Fibroblast of skin of abdomen (primary cell): ENCODE results near the gene KIF3B.
"Not testable (repeated sequence)": the region's sequence is repeated elsewhere in the genome, so short reads cannot be mapped to it uniquely, and the experiment has no call there.

Experiments
- DNase-seq: peaks from one replicate; pipeline ENCODE4 v3.0.0-alpha.2; 2013

KIF3B gene

DNA sequence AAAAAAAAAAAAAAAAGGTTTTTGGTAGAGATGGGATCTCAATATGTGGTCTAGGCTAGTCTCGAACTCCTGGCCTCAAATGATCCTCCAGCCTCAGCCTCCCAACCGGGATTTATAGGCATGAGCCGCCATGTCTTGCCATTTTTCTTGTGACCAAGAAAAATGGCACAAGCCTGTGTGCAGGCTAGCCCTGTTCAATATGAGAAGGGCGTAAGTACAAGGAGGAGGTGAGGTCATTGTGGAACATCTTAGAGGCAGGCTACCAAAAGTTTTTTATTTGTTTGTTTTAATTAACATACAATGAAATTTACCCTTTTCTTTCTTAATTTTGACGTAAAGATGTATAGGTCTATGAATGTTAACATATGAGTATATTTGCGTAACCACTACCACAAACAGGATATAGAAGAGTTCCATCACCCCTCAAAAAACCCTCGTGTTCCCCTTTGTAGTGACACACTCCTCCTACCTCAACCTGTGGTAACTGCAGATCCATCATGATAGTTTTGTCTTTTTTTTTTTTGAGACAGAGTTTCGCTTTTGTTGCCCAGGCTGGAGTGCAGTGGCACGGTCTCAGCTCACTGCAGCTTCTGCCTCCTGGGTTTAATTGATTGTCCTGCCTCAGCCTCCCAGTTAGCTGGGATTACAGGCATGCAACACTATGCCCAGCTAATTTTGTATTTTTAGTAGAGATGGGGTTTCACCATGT, 28.3 kb upstream of the KIF3B start:
- DNase-seq, result no peak

DNA sequence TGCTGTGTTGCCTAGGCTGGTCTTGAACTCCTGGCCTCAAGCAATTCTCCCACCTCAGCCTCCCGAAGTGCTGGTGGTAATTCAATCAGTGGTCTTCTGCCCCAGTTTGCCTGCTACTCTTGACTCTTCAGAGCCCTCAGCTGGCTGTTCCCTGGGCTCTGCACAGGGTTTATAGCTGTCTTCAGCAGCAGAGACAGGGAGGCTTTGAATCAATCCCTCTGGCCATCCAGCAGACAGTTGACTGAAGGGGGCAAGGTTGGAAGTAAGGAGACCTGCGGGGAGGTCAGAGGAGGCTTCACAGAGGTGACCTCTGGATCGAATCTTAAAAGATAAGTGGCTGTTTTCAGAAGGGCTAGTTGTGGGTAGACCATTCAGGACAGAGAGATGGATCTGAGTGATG, 26.0 kb upstream of the KIF3B start:
- DNase-seq, result no peak

DNA sequence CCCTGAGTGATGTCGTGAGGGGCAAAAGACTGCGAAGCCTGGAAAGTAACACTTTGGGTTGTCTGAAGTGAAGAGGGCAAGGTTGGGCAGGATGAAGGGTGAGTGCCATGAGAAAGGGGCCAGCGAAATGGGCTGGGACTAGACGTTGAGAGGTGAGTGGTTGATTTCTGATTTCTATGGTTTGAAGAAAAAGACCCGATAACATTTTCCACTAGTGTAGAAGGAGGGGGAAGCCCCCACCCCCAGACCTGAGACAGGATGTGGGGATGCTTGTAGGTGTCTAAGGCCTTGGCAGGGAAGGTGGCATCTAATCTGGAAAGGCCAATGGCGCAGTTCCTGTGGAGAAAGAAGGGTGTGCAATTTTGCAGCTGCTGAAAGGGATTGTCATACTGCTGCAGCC, 25.3 kb upstream of the KIF3B start:
- no peak for DNase-seq

DNA sequence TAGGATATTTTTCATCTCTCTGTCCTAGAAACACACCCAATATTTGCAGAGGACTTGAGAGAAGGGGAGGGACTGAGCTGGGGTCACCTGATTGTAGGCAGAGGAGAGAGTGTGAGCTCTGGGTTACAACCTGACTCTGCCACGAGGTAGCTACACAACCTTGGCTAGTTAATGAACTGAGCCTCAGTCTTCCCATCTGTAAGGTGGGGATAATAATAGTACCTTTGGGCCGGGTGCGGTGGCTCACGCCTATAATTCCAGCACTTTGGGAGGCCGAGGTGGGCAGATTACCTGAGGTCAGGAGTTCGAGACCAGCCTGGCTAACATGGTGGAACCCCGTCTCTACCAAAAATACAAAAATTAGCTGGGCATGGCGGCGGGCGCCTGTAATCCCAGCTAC, 16.5 kb upstream of the KIF3B start:
- not testable (repeated sequence) for DNase-seq

DNA sequence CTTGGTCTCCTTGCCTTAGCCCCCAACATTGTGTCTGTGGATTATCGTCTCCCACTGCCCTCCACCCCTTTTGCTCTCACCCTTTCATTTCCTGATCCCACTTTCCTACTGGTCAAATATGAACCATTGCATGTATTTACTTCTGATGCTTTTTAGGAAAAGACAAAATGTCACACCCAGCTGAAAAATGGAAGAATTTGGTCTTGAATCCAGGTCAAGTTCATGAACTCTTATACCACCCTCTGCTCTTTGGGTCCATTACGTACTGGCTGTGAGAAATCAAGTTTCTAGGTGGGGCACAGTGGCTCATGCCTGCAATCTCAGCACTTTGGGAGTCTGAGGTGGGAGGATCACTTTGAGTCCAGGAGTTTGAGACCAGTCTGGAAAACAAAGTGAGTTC, 15.8 kb upstream of the KIF3B start:
- no peak for DNase-seq

DNA sequence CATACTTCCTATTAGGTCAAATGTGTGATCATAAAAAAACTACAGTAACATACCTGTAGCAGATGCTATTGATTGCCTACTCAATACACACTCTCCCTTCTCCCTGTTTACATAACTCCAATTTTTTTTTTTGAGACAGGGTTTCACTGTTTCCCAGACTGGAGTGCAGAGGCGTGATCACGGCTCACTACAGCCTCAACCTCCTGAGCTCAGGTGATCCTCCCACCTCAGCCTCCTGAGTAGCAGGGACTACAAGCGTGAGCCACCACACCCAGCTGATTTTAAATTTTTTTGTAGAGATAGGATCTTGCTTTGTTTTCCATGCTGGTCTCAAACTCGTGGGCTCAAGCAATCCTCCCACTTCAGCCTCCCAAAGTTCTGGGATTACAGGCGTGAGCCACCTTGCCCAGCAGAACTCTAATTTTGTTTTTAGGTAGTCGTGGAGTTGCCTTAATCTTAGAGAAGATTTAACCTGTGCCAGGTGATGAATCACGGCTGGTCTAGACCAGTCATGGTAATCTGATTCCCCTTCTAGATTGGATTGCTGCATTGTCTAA, 14.0 kb upstream of the KIF3B start:
- no peak for DNase-seq

DNA sequence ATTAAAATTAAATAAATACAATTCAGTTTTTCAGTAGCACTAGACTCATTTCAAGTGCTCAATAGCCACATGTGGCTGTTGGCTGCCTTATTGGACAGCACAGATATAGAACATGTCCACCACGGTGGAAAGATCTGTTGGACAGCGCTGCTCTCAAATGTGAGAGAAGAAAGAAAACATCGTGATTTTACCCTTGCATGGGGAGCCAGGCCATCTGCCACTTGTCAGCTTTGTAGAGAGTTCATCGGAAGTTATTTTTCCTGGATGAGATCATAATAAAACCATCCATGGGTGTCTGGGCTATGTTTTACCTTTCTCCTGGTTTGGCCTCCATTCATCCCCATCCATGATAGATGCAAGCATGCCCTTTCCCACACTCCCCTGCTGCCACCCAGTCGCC, 5.8 kb upstream of the KIF3B start:
- no peak for DNase-seq

DNA sequence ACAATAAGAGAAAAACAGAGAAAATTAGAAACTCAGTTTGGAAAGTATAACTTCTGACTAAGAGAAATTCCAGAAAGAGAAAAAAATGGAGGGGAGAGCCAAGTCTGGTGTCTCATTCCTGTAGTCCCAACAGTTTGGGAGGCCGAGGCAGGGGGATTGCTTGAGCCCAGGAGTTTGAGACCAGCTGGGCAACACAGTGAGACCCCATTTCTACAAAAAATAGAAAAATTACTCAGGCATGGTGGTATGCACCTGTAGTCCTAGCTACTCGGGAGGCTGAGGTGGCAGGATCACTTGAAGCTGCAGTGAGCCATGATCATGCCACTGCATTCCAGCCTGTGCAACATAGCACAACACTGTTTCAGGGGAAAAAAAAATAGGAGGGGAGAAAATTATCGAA, 3.1 kb upstream of the KIF3B start:
- no peak for DNase-seq

DNA sequence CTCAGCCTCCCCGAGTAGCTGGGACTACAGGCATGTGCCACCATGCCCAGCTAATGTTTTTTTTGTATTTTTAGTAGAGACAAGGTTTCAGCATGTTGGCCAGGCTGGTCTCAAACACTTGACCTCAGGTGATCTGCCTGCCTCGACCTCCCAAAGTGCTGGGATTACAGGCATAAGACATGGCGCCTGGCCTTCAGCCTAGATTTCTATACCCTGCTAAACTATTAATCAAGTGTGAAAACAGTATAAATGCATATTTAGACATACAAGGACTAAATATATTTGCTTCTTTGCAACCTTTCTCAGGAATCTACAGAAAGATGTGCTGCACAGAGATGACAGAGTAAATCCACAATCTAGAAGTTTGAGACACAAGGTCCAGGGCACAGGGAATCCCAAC, 2.3 kb upstream of the KIF3B start:
- DNase-seq, result not testable (repeated sequence)

DNA sequence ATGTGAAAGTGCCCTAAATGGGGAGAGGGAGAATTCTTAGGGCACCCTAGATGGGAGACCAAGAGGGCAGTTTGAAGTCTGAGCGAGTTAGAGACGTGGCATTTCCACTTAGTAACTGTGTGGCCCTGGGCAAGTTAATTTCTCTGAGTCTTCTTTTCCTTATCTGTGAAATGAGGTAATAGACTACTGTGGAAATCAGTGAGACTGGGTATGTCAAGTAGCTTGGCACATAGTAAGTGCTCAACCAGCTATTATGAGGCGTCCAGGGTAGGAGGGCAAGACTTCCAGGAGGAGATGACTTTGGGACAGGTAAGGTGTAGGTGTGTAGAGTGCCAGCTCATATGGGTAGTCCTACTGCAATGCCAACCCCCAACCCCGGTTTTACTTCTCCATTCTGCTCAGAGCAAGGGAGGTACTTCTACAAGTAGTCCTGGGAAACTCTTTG, 770 bp downstream of the KIF3B start:
- DNase-seq, result no peak

DNA sequence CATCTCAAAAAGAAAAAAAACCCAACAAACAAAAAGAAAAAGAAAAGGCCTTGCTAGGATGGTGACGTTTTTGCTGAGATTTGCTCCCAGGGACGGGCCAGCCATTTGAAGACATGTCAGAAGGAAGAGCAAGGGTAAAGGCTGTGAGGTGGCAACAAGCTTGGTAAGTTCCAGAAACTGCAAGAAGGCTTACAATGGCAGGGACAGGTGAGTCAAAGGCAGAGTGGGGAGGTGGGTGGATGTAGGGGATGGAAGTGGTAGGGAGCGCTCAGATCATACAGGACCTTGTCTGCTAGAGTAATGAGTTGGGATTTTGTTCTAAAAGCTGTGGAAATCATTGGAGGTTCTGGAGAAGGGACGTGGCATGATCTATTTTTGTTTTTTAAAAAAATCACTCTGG, 4.3 kb downstream of the KIF3B start:
- no peak for DNase-seq

DNA sequence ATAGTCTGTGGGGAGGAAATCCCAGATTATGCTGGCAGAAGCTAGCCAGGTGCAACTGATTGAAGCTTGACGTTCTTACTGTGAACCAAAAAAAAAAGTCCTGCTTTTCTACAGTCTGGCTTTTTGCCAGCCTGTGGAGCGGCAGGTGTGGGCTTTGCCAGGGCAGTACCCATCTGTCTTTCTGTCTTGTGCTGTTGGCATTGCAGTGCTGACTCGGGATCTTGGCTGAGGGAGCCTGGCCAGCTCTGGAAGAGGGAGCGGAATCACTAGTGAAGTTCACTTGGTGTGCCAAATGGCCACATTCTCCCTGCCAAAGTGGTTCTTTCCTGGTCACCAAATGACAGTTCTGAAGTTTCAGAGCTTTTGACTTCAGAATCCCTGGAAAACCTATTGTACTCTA, 5.0 kb downstream of the KIF3B start:
- DNase-seq, result no peak

DNA sequence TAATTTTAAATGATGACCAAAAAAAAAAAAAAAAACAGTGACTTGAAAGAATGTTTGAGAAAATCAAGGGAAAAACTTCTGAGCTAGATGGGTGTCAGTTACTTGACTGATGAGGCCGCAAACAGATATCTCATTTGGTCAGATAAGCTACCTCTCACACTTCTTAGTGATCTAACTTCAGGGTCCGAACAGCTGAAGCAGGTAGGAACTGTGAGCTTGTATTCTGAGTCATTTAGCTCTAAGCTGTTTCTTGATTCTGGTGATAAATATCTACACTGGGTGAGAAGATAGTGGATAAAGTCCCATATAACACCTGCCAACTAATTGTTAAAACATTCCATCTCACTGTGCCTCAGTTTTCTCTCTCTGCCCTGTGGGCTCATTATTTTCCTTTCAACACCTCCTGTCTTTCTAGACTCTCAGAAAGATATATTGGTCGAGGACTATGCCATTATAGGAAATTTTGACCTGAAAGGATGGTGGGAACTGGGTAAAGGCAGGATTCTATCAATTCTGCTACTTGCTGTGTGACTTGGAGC, 7.7 kb downstream of the KIF3B start:
- no peak for DNase-seq

DNA sequence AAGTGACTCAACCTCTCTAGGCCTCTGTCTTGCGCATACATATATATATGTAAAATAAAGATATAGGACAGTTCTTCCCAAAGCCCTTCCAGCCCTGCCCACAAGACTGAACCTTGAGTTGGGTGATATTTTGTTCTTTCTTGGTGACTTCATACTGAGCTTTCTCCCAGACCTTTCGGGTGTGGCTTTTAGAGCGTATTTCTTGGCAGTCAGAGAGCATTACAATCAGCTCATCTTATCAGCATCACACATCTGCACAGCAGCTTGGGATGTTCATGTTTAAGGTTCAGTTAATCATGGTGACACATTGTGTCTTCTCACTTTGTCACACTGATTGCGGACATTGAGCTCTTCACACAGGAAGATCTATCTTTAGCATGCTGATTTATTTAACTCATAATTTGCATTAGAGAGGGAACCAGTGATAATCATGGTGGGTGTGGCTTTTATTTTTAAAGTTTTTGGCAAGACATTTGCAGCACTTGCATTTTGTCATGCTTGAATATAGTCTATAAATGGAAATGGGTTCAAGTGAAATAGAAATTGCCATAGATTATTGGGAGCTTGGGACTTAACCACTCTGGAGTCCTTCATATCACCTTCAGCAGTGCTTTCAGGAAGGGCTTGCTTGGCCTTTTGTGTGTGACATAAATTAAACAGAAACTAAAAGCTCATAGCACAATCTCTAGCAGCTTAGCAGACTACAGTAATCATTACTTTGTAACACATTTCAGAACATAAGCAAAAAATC, 8.3 kb downstream of the KIF3B start:
- DNase-seq, result no peak

DNA sequence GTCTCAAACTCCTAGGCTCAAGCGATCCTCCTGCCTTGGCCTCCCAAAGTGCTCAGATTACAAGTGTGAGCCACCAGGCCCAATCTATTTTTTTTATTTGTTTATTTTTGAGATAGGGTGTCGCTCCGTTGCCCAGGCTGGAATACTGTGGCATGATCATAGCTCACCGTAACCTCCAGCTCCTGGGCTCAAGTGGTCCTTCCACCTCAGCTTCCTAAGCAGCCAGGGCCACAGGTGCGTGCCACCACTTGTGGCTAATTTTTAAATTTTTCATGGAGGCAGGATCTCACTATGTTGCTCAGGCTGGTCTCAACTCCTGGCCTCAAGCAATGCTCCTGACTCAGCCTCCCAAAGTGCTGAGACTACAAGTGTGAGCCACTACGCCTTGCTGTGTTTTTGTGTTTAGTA, 9.8 kb downstream of the KIF3B start:
- DNase-seq, result no peak

DNA sequence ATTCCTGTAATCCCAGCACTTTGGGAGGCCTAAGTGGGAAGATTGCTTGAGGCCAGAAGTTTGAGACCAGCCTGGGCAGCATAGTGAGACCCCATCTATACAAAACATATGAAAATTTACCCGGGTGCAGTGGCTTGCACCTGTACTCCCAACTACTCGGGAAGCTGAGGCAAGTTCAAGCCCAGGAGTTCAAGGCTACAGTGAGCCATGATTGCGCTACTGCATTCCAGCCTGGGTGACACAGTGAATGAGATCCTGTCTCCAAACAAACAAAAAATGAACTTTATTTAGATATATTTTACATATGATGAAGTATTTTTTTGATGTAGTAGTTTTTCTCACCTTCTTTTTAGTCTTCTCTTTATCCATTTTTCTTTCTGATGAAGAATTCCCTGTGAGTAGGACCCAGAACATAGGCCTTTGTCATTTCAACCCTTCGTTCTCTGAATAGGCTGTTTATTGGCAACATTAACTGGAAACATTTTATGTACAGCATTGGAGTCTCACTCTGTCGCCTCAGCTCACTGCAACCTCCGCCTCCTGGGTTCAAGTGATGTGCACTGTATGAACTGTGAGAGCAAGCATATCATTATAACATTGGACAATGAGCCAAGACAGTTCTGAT, 10.9 kb downstream of the KIF3B start:
- no peak for DNase-seq

DNA sequence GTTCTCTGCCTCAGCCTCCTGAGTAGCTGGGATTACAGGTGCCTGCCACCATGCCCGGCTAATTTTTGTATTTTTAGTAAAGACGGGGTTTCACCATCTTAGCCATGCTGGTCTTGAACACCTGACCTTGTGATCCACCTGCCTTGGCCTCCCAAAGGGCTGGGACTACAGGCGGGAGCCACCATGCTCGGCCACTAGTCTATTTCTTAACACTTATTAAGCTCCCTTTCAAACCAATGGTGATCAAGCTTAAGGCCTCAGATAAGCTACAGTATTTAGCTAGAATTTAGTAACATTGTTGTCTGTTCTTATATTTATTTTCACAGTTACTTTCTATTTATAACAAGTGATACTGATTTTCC, 11.8 kb downstream of the KIF3B start:
- not testable (repeated sequence) for DNase-seq

DNA sequence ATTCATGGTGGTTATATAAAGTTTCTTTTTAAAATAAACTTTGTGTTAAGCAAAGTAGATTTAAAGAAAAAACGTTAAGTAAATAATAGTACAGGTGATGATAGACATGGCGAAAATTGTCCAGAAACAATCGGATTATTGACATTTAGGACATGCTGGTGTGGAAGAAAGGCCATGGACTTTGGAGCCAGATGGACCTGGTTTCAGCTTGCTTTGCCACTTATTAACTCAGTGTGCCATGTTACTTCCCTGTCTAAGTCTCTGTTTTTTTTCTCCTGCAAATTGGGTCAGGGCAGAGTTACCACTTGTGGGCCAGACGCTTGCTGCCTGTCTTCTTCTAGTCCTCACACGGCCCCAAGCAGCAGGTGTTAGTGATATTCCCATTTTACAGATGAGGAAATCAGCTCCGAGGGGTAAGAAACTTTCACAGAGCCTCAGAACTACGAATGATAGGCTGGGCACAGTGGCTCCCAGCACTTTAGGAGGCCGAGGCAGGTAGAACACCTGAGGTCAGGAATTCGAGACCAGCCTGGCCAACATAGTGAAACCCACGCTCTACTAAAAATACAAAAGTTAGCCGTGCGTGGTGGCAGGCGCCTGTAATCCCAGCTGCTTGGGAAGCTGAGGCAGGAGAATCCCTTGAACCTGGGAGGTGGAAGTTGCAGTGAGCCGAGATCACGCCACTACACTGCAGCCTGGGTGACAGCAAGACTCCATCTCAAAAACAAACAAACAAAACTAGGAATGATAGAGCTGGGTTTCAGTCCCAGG, 12.4 kb downstream of the KIF3B start:
- DNase-seq, result no peak

DNA sequence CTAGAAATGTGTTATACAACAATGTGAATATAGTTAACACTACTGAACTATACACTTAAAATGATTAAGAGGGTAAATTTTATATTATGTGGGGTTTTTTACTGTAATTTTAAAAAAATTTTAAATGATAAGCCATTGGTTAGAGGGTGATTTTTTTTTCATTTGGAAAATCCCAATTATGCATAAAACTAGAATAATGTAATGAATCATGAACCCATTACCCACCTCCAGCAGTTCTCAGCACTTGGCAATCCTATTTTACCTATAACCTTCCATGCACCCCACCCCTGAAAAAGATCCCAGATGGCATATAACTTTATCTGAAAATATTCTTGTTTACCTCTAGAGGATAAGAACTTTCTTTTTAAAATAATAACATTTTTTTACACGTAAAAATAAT, 13.7 kb downstream of the KIF3B start:
- no peak for DNase-seq

DNA sequence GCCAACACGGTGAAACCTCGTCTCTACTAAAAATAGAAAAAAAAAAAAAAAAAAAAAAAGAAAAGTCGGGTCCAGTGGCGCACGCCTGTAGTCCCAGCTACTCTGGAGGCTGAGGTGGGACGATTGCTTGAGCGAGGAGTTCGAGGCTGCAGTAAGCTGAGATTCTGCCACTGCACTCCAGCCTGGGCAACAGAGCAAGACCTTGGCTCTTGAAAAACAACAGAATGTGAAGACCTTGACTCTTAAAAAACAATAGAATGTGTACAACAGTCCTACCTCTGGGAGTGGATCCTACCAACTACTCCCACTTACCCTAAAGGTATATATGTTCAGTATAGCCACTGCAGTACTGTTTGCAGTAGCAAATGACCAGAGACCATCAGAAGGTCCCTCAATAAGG, 15.1 kb downstream of the KIF3B start:
- no peak for DNase-seq

DNA sequence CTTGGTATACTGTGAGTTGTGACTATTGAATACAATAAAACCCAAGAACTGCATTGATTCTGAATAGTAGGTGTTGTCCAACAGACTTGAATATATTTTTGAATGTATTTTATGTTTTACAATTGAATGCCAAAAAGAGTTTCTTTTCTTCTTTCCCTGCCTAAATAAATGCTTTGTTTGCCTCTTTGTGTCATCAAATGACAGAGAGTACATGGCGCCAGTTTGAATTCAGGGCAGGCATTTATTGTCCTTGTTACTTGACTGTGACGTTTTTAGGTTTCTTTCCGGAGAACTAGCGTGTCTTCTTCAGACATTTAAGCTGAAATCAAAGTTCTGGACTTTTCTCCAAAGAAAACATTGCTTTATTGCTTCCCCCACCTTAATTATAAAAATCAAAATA, 16.6 kb downstream of the KIF3B start:
- no peak for DNase-seq

DNA sequence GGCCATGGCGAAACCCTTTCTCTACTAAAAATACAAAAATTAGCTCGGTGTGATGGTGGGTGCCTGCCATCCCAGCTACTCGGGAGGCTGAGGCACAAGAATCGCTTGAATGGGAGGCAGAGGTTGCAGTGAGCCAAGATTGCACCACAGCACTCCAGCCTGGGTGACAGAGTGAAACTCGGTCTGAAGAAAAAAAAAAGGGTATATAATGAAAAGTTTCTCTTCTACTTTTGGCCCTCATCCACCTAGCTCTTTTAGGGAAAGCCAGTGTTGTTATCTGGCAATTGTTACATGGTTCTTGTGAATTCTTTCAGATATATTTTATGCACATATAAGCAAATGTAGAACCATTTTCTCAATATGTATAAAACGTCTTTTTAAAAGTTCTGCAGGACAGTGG, 19.0 kb downstream of the KIF3B start:
- DNase-seq, result no peak
